Renal pelvis (tissue), 4 donors: Measurements from ENCODE around the gene TMA7B. TPM values are rescaled to one million over a fixed set of nuclear protein-coding genes. Genes with fewer than 3 reads are reported as not detected.
A peak's percentile ranks its signal among the peaks of the same experiment; 100 is the strongest.
"Not testable (repeated sequence)": the region's sequence is repeated elsewhere in the genome, so short reads cannot be mapped to it uniquely, and the experiment has no call there.

Experiments
- DNase-seq: peaks from one replicate; pipeline ENCODE4 v3.0.0-alpha.2; 2013
- polyA plus RNA-seq, 3 donors: library from polyadenylated mRNA; unstranded; fragments of 120-200 nt; gene quantifications; one replicate each; pipeline ENCODE4 v1.2.1, GENCODE V29; 2013; ENCODE audit not compliant: insufficient read length in 3 of 3

TMA7B gene
- polyA plus RNA-seq, 3 donors, result 0.13 TPM; not detected in 2

DNA sequence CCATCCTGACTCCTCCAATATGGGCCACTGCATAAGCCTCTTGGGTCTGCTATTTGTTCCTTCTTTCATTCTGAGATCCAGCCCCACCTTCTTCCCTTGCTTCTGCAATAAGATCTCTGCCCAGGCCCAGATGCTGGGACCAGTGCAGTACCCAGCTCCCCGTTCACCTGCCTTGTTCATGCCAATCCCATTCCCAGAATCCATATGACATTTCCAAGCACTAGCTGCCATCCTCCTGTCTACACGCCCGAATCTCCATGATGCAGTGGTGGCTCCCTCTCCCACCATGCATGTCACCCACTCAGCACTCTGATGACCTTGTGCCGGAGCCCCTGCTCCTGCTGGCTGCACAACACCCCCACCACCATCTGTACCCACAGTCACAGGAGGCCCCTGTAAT, 23.1 kb downstream of the TMA7B start:
- DNase-seq, result no peak

DNA sequence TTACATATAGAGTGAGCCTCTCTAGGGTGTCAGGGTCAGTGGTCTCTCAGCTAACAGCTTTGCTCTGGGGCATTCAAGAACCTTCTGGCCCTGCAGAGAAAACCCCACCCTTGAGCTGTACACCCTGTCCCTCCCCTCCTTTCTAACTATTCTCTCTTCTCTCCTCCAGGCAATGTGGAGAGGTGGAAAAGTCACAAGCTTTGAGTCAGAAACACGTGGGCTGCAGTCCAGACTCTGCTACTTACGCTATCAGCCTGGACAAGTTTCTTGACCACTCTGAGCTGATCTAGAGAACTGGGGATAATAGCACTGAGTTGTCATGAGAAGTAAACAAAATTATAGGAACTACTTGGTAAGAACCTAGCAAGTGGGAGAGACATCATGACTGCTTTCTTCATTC, 23.8 kb downstream of the TMA7B start:
- no peak for DNase-seq

DNA sequence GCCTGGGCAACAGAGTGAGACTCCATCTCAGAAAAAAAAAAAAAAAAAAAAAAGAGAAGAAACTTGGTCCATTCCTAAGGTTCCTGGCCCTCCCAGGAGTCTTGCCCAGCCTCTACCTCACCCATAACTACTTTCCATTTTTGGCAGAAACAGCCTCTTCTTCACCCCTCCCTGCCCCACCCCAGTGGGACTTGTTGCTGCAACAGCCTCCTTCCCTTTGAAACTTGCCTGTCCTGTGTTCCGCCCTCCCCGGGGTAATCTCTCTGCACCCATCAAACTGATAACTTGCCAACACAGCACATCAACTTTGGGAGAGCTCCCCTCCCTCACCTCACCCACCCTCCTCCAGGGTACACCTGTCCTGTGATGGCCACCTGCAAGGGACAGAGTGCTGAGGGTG, 24.5 kb downstream of the TMA7B start:
- no peak for DNase-seq

DNA sequence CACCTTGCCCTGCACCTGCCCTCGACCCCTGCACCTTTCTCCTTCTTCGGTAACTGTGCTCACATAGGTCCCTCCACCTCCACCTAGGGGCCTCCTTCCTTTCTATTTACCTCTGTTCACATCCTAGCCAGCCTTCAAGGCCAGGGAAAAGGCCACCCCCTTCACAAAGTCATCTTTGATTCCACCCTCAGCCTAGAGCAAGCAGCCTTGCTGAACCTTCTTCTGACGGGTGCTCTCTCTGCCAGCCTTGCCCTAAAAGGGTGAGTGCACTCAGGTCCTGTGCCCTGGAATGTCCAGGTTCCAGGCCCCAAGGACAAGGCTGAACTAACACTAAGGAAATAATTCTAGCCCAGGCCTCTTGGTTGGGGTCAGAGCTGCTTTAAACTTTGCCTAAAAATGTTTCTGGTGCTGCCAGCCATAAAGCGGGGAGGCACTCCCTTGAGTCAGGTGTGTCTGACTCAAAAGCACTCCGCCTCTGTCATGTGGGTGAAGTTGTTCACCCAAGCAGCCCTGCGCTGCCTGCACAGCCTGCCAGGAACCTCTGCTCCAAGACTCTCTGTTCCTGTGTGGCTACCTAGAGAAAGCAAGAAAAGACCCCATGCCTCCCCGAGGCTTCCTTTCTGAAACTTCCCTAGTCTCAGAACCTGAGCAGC, 25.3 kb downstream of the TMA7B start:
- no peak for DNase-seq

DNA sequence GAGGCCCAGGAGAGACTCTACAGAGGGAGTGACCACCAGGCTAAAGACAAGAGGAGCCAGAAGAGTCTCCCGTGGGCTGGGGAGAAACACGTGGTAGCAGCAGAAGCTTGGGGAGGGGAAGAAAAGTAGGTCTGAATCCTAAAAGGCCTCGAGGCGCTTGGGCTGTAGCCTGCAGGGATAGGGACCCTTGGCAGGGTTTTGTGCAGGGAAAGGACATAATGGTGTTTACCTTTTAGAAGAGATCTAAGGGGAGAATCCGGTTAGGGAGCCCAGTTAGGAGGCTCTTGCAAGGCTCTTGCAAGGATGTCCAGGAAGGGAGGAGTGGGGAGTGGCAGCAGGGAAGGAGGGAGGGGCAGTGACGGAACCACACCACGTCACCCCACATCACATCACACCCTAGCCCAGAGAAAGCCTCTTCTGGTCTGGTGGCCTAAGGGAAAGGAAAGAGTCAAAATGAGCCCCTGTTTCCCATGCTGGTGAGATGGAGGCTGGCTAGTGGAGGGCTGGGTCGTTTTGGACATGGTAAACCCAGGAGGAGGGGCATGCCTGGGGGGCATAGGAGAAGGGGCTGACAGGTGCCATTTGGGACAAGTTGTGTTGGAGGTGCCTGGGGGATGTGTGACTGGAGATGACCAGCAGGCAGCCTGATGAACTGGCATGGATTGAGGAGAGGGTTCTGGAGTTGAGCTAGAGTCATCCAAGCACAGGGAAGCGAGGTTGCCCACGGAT, 28.4 kb downstream of the TMA7B start:
- no peak for DNase-seq

DNA sequence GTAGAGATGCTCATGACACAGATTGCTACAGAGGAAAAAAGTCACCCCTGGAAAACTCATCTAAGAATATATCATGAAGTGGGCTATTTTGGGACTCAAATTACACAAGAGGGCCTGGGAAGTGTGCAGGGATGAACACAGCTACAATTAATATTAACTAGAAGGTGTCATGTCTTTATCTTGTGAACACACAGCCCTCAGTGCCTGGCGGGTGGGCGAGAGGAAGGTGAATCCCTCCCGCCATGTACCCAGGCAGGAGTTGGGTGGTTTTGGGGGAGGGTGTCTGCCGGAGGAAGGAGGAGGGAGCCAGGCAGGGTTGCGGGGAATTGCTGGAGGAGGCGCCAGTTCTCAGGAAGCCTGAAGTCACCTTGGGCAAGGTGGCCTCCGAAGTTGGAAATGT, 29.4 kb downstream of the TMA7B start:
- no peak for DNase-seq

DNA sequence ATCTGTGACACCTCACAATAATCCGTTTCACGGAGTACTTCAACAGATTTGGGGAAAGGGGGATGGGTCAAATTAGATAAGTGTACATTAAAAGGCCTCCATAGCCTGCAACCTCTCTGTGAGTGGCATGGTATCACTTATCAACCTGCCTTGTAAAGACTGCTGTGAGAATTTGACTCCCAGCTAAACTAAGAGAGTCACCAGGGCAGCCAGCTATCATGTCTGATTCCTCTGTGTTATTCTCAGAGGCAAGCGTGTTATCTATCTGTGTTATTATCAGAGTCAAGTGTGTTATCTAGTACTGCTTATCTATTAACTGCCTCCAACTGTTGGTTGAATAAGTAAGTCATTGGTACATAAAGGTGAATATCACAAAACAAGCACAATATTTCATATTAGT, 30.5 kb downstream of the TMA7B start:
- no peak for DNase-seq

DNA sequence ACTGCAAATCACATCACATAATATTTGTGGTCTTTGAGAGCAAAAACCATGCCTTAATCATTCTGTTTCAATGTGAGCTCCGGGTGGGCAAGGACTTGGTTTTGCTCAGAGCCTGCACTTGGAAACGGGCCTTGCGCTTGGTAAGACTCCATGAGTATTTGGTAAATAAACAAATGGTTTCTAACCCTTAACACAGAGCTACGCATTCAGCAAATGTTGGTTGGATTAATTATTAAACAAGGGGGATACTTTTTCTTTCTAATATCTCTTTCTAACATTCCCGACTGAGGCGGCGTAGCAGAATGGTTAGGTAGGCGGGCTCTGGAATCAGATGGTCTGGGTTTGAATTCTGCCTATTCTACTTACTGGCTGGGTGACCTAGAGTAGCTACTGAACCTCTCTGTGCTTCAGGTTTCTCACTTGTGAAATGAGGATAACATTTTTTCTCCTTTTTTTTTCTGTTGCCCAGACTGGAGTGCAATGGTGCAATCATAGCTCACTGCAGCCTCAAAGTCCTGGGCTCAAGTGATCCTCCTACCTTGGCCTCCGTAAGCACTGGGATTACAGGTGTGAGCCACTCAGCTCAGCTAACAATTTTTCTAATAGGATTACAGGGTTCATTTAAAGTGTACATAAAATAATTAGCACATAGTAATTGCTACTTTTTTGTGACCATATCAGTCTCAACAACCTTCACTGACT, 31.1 kb downstream of the TMA7B start:
- no peak for DNase-seq

DNA sequence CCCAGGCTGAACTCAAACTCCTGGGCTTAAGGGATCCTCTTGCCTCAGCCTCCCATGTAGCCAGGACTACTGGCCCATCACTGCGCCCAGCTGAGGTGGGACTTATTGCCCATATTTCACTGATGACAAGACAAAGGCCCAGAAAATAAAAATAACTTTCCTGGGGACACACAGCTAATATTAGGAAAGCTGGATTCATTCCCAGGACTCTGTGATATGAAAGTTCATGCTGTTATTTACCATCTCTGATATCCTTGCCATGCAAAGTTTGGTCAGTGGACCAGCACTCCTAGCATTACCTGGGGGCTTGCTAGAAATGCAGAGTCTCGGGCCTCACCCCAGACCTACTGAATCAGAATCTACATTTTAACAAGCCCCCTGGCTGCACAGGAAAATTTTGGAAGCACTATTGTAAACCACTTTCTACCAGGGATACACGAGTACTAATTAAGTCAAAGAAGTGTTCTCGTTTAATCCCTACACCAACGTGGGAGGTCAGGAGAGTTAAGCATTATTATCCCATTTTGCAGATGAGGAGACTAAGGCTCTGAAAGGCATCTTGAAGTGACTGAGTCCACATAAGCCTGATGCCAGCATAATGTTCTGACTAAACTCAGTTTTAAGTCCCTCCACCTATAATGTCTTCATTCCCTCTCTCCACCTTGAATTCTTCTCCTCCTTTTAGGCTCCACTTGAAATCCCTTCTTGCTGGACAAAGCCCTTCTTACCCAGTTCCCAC, 32.1 kb downstream of the TMA7B start:
- DNase-seq, result no peak

DNA sequence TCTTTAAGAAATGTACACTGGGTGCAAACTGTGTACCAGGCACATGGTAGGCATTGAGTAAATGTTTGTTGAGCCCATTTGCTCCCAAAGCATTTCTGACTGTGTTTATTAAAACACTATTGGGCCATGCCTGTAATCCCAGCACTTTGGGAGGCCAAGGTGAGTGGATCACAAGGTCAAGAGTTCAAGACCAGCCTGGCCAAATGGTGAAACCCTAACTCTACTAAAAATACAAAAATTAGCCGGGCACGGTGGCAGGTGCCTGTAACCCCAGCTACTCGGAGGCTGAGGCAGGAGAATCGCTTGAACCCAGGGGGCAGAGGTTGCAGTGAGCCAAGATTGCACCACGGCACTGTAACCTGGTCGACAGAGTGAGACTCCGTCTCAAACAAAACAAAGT, 32.7 kb downstream of the TMA7B start:
- not testable (repeated sequence) for DNase-seq

DNA sequence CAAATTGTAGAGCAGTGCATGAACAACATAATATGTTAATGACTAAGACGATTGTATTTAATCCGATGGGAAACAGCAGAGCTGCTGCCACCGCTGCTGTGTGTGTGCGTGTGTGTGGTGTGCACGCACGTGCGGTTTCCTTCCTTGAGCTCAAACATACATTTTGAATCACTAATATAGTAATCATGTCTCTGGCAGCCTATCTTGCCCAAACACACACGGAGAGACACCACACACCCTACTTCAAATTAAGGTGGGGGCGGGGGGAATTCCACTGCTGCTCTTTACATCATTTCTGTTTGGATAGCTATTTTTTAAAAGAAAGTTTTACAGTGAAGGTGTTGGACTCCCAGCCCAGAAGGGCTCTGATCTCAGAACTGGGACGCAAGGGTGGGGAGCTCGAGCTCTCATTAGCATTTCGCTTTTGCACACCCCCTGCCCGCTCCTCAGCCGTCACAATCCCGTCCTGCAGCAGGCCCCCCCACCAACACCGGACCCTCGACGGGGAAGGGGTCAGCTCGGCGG, 33.9 kb downstream of the TMA7B start:
- no peak for DNase-seq

DNA sequence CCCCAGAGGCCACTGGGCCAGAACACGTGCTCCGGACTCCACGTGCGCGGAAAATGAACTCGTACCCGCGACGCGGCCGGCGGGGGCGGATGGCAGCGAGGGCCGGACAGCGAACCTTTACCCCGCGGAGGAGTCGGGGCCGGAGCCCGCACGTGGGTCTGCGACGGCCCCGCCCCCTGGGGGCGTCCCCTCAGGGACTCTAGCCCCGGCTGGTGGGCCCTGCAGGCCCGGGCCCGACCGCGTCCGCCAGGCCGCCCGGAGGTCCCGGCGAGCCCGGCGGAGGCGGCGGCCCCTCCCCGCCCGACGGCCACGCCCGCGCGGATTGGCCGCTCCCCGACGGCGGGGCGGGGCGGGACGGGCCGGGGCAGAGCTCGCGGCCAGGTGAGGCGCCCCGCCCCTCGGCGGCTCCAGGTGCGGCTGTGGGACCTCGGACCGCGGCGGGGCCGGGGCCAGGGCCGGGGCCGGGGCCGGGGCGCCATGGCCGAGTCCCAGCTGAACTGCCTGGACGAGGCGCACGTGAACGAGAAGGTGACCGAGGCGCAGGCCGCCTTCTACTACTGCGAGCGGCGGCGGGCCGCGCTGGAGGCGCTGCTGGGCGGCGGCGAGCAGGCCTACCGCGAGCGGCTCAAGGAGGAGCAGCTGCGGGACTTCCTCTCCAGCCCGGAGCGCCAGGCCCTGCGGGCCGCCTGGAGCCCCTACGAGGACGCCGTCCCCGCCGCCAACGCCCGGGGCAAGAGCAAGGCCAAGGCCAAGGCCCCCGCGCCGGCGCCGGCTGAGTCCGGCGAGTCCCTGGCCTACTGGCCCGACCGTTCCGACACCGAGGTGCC, 34.6 kb downstream of the TMA7B start, which contains the start of gene FAM83F:
FAM83F (plus strand) TSS at position 389 of the 827 bp plus-strand sequence; CDS start at position 478, 89 bp downstream.
- no peak for DNase-seq

DNA sequence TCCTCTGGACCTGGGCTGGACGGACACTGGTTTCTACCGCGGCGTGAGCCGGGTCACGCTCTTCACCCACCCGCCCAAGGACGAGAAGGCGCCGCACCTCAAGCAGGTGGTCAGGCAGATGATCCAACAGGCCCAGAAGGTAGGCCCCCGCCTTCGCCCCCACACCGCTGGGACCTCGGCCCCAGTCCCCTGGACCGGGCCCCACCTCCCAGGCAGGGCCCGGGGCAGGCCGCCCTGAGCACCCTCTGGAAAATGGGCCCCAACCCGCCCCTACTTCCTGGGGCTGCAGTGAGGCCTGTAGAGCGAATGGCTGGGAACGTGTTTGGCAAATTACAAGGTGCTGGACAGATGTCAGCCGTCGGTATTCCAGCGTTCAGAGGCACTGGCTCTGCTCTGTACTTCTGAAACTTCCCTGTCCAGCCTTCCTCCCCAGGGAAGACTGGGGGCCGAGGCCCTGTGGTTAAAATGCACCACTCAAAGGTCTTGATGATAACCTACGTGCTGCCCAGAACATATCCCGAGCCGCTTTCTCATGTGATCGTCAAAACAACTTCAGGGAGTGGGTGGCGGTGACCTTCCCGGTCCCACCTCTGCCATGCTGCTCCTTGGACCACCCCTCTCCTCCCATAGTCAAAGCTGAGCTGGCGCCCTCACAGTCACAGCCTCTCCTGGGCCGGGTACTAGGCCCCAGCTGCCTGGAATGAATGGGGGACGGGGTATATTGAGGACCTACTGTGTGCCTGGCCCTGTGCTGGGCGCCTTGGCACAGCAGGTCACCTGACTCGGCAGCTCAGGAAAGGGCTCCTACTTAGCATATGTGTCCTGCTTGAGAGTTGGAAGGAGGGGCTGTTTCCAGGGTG, 35.4 kb downstream of the TMA7B start:
- no peak for DNase-seq

DNA sequence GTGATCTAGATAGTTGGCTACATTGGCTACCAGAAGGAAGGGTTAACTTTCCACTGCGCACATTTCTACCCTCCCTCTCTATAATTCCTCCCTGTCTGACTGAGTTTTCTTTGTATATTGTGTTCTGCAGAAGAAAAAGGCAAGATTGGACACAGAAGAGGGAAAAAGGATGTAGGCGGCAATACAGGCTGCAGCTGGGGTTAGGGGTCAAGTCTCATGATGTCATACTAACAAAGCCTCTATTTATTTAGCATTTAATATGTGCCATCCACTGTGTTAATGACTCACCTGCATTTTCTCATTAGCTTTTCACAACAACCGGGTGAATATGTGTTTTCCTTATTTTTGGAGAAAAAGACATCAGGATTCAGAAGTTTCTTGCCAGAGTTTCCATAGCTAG, 36.5 kb downstream of the TMA7B start:
- no peak for DNase-seq

DNA sequence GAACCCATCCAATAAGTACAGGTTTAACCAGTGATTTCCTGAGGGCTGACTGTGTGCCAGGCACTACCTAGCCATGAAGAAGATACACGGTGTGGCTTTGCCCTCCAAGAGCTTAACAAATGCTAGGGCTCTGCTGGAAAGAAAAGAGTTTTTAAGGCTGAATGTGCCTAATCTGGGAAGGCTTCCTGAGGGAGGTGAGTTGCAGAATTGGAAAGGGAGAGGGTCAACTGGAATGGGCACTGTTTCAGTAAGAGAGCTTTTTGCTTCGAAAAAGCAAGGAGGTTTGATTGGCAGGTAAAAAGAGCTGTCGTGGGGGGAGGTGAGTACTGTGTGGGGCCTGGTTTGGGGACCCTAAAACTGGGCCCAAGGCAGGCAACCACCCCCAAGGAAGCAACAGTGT, 37.2 kb downstream of the TMA7B start:
- no peak for DNase-seq

DNA sequence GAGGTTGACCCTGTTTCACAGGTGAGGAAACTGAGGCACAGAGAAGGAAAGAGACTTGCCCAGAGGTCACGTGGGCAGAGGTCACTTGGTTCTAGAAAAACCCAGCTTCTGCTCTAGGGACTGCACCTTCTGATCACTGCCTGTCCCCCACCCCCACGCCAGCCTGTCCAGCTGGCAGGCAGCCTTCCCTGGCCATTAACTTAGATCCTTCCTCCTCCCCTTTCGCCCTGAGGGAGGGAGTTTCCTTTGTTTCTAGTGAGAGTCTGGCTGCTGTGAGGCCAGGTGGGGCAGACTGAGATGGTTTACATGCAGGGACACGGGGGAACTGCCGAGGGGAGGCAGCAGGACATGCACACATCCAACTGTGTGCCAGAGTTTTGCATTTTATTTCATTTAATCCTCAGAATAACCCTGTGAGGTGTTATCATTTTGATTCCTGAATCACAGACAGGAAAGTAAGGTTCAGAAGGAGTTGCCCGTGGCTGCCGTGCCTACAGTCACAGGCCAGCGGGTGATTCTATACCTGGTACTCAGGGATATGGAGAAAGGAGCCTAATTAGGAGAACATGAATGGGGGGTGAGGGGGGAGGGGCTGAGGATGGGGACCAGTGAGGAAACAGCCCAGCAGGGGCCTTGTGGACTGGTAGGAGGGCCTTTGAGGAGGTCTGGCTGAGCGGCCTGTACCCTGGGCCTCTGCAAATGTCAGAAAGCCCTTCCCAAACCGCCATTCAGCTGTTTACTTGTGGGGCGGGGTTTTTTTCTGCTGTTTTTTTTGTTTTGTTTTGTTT, 37.9 kb downstream of the TMA7B start:
- peak; percentile 84 for DNase-seq

DNA sequence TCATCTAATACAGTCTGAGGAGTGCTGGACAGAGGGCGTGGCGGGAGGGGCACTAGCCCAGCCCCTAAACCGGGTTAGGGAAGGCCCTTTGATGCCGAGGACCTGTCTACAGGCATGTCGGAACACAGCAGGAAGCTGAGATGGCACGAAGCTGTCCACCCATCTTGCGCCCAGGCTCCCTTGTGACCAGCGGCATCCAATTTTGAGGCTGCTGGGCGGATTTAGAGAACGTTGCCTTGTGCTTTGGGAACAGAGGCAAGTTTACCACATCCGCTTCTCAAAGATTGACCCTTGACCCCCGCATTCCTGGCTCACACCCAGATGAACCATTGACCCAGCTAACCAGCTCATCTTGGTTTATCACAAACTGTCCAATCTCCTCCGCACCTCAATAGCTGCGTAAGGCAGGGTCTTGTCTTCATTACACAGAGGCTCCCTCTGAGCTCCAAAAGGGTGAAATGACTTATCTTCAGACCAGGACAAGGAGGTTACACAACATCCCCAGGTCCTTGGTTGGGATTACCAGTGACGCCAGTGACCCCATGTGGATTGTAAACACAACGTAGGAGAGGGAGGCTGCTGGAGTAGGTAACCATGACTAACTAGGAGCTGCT, 39.1 kb downstream of the TMA7B start:
- no peak for DNase-seq

DNA sequence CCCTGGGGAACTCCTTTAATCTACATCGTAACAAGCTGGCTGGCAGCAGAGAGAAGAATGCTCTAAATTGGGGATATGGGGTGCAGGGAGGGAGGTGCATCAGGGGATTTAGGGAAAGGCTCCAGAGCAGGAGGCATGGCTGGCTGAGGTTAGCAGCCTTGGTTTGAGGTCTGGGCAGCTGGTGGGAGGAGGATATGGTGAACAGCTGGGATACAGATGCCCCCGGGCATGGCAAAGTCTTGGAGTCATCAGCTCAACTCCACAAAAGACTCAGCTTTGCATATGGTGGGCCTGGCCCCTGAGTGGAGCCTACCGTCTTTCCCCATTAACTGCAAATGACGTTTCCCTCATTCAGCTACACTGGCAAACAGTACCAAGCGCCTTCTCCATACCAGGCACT, 40.0 kb downstream of the TMA7B start:
- no peak for DNase-seq

DNA sequence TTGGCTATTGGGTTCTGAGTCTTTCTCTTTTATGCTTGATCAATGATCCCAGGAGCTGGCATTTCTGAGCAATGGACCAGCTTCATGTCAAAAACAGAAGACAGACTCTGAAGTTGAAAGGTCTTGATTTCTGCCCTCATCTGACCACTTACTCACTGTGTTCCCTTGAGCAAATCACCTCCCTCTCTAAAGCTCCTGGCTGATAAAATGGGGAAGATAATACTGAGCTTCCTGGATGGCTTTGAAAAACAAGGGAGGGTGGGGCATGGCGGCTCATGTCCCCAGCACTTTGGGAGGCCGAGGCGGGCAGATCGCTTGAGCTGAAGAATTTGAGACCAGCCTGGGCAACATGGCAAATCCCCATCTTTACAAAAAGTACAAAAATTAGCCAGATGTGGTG, 40.9 kb downstream of the TMA7B start:
- no peak for DNase-seq
